HG03039 (cell line): ENCODE results near the gene SLC38A1.
"Not testable (repeated sequence)": the region's sequence is repeated elsewhere in the genome, so short reads cannot be mapped to it uniquely, and the experiment has no call there.

Experiments used
- ATAC-seq: cut with Tn5 transposase; IDR thresholded peaks from one replicate; pipeline ENCODE4 v1.9.1; 2021; ENCODE audit warnings: mild to moderate bottlenecking, moderate library complexity; ENCODE audit not compliant: unreplicated experiment

Gene SLC38A1

GRCh38 chr12:46209170-46209569 lies 59.7 kb downstream of the SLC38A1 start:
- ATAC-seq: no peak

- no peak for ATAC-seq
Observed at GRCh38 chr12:46208370-46208769, 60.5 kb downstream of the SLC38A1 start.

GRCh38 chr12:46207644-46208043 lies 61.2 kb downstream of the SLC38A1 start:
- ATAC-seq: no peak

GRCh38 chr12:46206471-46206870 lies 62.4 kb downstream of the SLC38A1 start:
- no peak for ATAC-seq

GRCh38 chr12:46205294-46205693 lies 63.5 kb downstream of the SLC38A1 start:
- ATAC-seq: no peak

DNA sequence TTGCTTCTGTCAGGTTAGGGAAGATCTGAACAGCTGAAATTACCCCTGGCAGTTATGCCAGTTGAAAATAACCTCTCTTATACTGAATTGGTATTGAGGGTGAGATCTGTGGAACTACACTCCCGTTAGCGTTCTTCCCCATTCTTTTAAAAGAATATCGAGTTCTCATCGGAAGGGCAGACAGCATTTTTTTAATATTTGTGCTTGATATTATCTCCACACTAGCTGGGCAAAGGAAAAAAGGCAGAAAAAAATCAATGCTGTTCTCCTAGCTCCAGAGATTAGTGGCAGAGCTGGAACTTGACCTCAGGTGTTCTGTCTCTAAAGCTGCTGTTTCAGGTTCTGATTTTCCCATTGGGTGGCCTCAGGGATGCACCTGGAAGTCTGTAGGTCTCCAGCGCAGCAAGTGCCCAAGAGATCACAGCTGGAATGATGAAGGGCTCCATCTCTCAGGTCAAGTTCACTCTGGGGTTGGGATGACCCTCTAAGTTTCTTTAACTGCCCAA lies 67.5 kb downstream of the SLC38A1 start:
- ATAC-seq: no peak

DNA sequence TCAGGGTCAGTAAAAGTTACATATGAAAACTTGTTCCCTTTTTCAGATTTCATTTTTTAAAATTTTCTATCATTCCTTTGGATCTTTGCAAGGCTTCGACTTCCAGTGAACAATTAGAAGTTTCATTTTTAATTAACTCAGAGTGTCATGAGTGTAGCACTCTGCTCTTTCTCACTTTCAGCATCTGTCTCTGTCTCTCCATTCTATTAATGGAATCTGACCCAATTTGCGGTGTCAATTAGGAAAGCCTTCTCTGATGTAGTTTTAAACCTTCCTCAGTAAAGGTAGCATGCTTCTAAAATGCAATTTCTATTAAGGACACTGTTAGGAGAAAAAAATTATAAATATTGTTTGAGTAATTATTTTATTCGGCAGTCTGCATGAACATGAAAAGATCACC lies 68.3 kb downstream of the SLC38A1 start:
- ATAC-seq: no peak

DNA sequence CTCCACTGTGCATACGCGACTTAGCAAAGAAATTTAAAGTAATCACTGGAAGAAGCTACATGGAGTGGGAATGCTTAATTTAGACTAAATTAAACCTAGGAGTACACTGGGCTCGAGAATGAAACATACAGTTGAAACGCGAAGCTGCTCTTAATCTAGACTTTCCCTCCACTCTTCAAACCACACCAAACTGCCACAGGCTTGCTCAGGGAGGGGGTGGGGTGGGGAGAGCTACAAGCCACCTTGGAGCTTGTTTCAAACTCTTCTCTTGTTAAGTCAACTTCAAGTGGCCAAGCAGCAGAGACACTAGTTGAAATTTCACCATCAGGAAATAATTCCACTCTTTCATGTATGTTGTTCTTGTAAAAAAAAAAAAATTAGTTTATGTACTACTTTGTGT lies 69.9 kb downstream of the SLC38A1 start:
- ATAC-seq: no peak

GRCh38 chr12:46197883-46198282 lies 71.0 kb downstream of the SLC38A1 start:
- ATAC-seq: no peak

GRCh38 chr12:46190533-46190932 lies 78.3 kb downstream of the SLC38A1 start:
- not testable (repeated sequence) for ATAC-seq

DNA sequence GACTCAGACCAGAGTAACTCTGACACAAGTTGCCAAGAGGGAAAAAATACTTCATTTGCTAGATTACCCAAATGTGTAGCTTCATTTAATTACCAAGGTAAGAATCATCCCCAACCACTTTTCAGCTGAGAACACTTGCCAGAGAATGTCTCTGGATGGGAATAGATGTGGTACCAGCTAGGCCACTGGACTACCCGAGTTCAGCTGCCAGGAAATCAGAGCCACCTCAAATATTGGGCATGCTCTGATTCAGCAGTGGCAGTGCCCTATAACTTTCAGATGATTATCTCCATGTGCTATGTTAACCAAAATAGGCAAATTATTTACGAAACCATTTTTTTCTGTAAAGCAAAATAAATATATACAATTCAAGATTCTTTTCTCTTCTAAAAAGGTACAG lies 80.7 kb downstream of the SLC38A1 start:
- no peak for ATAC-seq

GRCh38 chr12:46187023-46187422 lies 81.8 kb downstream of the SLC38A1 start:
- ATAC-seq: no peak

DNA sequence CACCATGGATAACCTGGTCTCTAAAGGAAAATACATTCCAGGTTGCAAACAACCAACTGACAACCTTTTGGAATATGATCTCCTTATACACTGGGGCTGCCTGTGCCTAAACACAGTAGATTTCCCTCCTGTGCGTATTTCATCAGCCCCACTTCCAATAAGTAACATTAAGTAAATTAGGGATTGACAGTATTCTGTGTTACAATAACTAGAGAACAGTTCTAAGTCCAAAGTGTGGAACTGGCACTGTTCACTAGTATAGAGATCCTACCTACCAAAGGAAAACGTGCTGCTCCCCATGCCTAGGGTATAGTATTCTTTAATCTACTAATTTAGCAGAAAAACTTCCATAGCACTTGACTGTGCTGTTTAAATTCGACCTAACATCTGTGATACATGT lies 82.8 kb downstream of the SLC38A1 start:
- no peak for ATAC-seq

DNA sequence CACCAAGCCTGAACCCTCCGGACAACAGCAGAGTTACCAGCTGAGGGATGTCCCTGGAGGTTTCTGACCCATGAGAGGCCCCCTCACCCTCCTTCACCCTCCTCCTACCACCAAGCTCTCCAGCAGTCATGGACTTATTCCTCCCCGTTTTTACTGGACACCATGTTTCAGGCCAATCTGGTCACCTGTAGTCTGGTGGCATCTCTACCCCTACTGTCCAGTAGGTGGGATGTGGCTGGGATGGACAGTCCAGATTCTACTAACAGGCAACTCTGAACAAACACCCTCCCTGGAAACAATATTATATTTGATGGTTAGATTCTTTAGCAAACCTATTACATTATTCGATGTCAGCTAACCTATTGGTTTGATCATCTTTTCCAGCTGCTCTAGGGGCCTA lies 83.2 kb downstream of the SLC38A1 start:
- ATAC-seq: no peak

DNA sequence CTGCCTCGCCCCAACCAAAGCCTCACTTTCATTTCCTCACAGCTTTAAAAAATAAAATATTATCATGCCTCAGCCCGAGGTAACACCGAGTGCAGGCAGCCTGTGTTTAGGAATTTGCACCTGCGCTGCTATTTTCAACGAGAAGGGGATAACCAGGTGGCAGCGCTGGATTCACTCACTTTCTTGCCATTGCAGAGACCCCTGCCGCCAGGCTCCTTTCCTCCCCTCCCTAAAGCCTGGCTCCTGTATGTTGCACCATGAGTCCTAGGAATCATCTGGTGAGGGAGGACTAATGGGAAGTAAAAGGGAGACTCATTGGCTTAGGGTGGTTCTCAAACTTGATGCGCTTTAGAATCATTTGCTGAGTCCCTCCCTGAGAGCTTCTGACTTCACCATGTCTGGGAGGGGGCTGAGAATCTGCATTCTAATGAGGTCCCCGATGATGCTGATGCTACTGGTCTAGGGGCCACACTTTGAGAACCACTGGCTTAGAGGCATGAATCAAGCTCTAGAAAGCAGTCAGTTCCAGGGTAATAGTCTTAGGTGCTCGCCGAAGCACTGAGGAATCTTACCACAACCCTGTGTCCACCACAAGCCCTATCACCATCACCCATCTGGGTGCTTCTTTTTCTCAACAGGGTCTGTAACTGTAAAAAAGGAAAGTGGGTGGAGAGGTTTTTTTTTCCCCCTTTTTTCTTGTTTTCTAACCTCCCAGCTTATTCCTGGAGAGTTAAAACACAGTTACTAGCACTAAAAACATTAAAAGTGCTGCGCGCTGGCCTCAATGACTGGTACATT lies 83.8 kb downstream of the SLC38A1 start:
- no peak for ATAC-seq

GRCh38 chr12:46183112-46183511 lies 85.7 kb downstream of the SLC38A1 start:
- no peak for ATAC-seq

DNA sequence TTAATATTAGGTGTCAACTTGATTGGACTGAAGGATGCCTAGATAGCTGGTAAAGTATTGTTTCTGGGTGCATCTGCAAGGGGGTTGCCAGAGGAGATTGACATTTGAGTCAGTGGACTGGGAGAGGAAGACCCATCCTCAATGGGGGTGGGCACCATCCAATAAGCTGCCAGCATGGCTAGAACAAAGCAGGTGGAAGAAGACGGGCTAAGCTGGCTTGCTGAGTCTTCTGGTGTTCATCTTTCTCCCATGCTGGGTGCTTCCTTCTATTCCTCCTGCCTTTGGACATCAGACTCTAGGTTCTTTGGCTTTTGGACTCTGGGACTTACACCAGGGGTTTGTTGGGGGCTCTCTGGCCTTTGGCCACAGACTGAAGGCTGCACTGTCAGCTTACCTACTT lies 87.4 kb downstream of the SLC38A1 start:
- no peak for ATAC-seq

GRCh38 chr12:46179693-46180452 lies 89.0 kb downstream of the SLC38A1 start:
- ATAC-seq: no peak

DNA sequence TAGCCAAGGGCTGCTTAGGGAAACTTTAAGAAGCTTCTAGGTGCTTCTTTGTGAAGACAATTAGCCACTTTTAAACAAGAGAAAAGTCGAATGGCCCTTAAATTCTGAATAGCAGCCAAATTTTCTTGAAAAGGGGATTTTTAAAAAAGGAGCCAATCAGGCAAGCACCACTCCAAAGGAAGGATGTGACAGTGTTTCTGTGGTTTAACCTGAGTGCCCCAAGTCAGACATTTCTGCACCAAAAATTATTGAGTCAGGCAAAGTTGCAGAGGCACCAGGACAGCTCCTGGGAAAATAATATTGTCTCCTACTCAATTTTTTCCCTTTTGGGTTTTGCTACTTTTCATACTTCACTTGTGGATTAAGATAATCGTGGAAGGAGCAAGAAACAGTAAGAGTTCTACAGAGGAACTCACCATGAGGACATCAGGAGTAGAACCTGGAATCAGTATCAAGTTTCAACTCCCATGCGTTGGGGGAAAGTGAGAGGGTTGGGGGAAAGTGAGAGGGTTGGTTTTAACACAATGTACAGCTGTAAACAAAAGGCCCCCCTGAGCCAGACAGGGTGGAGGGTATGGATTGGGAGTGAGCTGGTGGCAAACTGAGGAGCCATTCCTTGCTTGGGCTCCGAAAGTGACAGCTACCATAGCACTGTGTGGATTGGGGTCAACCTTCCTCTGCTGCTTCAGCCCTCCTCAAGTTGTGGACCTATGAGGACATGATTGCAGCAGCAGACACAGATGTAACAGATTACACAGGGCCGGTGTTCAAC lies 90.8 kb downstream of the SLC38A1 start:
- no peak for ATAC-seq

- no peak for ATAC-seq
Observed at GRCh38 chr12:46177025-46177424, 91.8 kb downstream of the SLC38A1 start.

DNA sequence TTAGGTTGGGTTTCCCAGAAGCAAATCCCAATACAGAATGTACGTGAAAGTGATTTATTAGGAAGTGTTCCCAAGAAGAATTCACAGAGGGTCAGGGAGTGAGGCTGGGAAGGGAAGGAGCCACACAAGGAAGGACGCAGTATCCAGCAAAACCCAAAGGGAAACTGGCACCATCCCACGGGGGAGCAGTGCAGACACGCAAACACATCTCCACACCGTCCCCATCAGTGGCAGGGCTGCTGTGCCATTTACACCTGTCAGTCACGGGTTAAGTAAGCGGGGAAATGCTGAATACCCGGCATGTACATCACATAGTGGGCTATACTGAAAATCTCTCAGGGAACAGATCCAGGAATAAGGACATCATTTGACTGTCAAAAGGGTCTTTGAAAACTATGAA lies 93.9 kb downstream of the SLC38A1 start:
- ATAC-seq: no peak
